T-helper 1 cell treated with Interleukin-12 subunit alpha and Interleukin-12 subunit beta and Interleukin-4 antibody, amounts not matched to agents 30 ng/mL and 1 ng/mL, for 36 hours (primary cell): ENCODE results near the gene FOSL1. TPM values are rescaled to one million over a fixed set of nuclear protein-coding genes. Genes with fewer than 3 reads are reported as not detected.

Experiments
- total RNA-seq: library from RNA; stranded (reverse); gene quantifications from 2 replicates; pipeline ENCODE4 v1.2.3, GENCODE V29; 2022

Gene FOSL1
- total RNA-seq, 1 donor from 2014 or later, result 6.0 TPM

Other genes starting within 250 kb of the FOSL1 start
- gene RELA, start 237.5 kb downstream of the FOSL1 start, total RNA-seq, result 106 and 112 TPM in 2 replicates
- gene KAT5, start 188.1 kb downstream of the FOSL1 start, total RNA-seq, result 69.8 and 83.5 TPM in 2 replicates
- 82.4 and 82.8 TPM in 2 replicates for gene RNASEH2C, start 179.6 kb downstream of the FOSL1 start, total RNA-seq
- 18.0 and 18.1 TPM in 2 replicates for gene AP5B1, start 119.4 kb downstream of the FOSL1 start, total RNA-seq
- gene OVOL1, start 113.3 kb downstream of the FOSL1 start, total RNA-seq, result not detected in 2 replicates
- 2.3 and 2.9 TPM in 2 replicates for gene SNX32, start 66.4 kb downstream of the FOSL1 start, total RNA-seq
- gene CFL1, start 42.2 kb downstream of the FOSL1 start, total RNA-seq, result 1,611 and 1,643 TPM in 2 replicates
- 100 and 103 TPM in 2 replicates for gene MUS81, start 40.0 kb downstream of the FOSL1 start, total RNA-seq
- 7.2 TPM in 2 replicates for gene EFEMP2, start 27.6 kb downstream of the FOSL1 start, total RNA-seq
- gene CTSW, start 20.6 kb downstream of the FOSL1 start, total RNA-seq, result 28.8 and 29.5 TPM in 2 replicates
- 85.3 and 88.7 TPM in 2 replicates for gene FIBP, start 11.9 kb downstream of the FOSL1 start, total RNA-seq
- gene CCDC85B, start 9.7 kb downstream of the FOSL1 start, total RNA-seq, result 46.9 and 47.7 TPM in 2 replicates
- 29.3 and 29.5 TPM in 2 replicates for gene C11orf68, start 18.7 kb upstream of the FOSL1 start, total RNA-seq
- 160 and 165 TPM in 2 replicates for gene DRAP1, start 19.0 kb upstream of the FOSL1 start, total RNA-seq
- not detected in 2 replicates for gene TSGA10IP, start 45.1 kb upstream of the FOSL1 start, total RNA-seq
- 82.5 and 84.9 TPM in 2 replicates for gene SART1, start 61.3 kb upstream of the FOSL1 start, total RNA-seq
- 48.8 and 53.5 TPM in 2 replicates for gene EIF1AD, start 101.8 kb upstream of the FOSL1 start, total RNA-seq
- 217 and 224 TPM in 2 replicates for gene BANF1, start 102.1 kb upstream of the FOSL1 start, total RNA-seq
- gene CST6, start 111.6 kb upstream of the FOSL1 start, total RNA-seq, result 0.59 and 0.66 TPM in 2 replicates
- 0.32 TPM in 1 of 2 replicates, not detected in the other for gene CATSPER1, start 126.1 kb upstream of the FOSL1 start, total RNA-seq
- not detected in 2 replicates for gene GAL3ST3, start 148.8 kb upstream of the FOSL1 start, total RNA-seq
- 218 and 235 TPM in 2 replicates for gene SF3B2, start 152.0 kb upstream of the FOSL1 start, total RNA-seq
- gene PACS1, start 169.9 kb upstream of the FOSL1 start, total RNA-seq, result 90.5 and 91.2 TPM in 2 replicates